Activated CD8-positive, alpha-beta T cell treated with anti-CD3 and anti-CD28 coated beads, Interleukin-2, amount 10 ng/mL, durations not matched to agents 7 days and 5 days (primary cell): ENCODE measurements around the gene ZNF583. TPM values are rescaled to one million over a fixed set of nuclear protein-coding genes. Genes with fewer than 3 reads are reported as not detected.
A peak's percentile ranks its signal among the peaks of the same experiment; 100 is the strongest.

Experiments
- ATAC-seq: fragments of 150-1000 bp; cut with Tn5 transposase; one replicate; pipeline ENCODE4 v1.10.0; 2021; ENCODE audit warnings: moderate library complexity
- CTCF ChIA-PET: fragments of 350-600 bp; sonication (Branson Sonifier 250); formaldehyde crosslinking; loops from one replicate; lab custom pipeline; 2021; ENCODE audit warnings: antibody characterized with exemption; lab: Charles Lee
- POLR2A ChIA-PET: fragments of 350-600 bp; sonication (Branson Sonifier 250); formaldehyde crosslinking; loops from one replicate; lab custom pipeline; 2021; ENCODE audit warnings: antibody characterized with exemption; lab: Charles Lee
- DNase-seq: peaks from one replicate; pipeline ENCODE4 v3.0.0-alpha.2; 2020
- H3K27ac Mint-ChIP-seq: one replicate; pipeline ENCODE4 v1.8.0; 2021; ENCODE audit warnings: mild to moderate bottlenecking, mixed read lengths
- H3K27me3 Mint-ChIP-seq: one replicate; pipeline ENCODE4 v1.8.0; 2021; ENCODE audit warnings: low read depth, mixed read lengths
- H3K36me3 Mint-ChIP-seq: one replicate; pipeline ENCODE4 v1.8.0; 2021; ENCODE audit warnings: low read depth, mixed read lengths
- H3K4me1 Mint-ChIP-seq: one replicate; pipeline ENCODE4 v1.8.0; 2021; ENCODE audit warnings: low read depth, mixed read lengths
- H3K4me3 Mint-ChIP-seq: one replicate; pipeline ENCODE4 v1.8.0; 2021; ENCODE audit warnings: mild to moderate bottlenecking, mixed read lengths
- H3K9me3 Mint-ChIP-seq: one replicate; pipeline ENCODE4 v1.8.0; 2022; ENCODE audit warnings: mixed read lengths; ENCODE audit not compliant: insufficient read depth
- total RNA-seq, 2 experiments: library from RNA; stranded (reverse); gene quantifications; one replicate each; pipeline ENCODE4 v1.2.3, GENCODE V29; 2021

The ZNF583 gene
- total RNA-seq, 2 experiments from 2014 or later = 4.3 to 4.6 TPM

GRCh38 chr19:56393119-56394012, 10.8 kb upstream of the ZNF583 start, which contains the start of gene ZNF582:
Gene ZNF582 (minus strand): TSS chr19:56393534. CDS start chr19:56391752, 1,782 bp downstream.
- CTCF ChIA-PET = interaction anchor here (1.0 to 2.6 kb wide), 5 partner anchors 11 to 112 kb away, joined by 3 to 9 read pairs (median 5); partner anchors contain the start of gene ZNF583
- POLR2A ChIA-PET = interaction anchor here (2.3 kb wide), 1 partner anchor 10 kb away, joined by 10 read pairs; the partner anchor contains the start of gene ZNF583
- H3K4me1 Mint-ChIP-seq = peaks cover 12% of the 10 kb centered on the region
- peak within 1 kb of the TSS; percentile 93 for H3K4me3 Mint-ChIP-seq
- no peaks in the 10 kb centered on the region for H3K27me3 Mint-ChIP-seq
- H3K9me3 Mint-ChIP-seq = peaks cover 46% of the 10 kb centered on the region
- H3K36me3 Mint-ChIP-seq = peaks cover 58% of the 10 kb centered on the region
- peak; percentile 96 for DNase-seq
- peak; percentile 99 for ATAC-seq
- H3K27ac Mint-ChIP-seq = peak within 1 kb of the TSS; percentile 93

GRCh38 chr19:56398809-56399208, 5.3 kb upstream of the ZNF583 start:
- H3K4me3 Mint-ChIP-seq = no peak overlapping the region
- CTCF ChIA-PET = no interaction called here

GRCh38 chr19:56400485-56400884, 3.6 kb upstream of the ZNF583 start:
- ChIA-PET CTCF (no interaction called here), POLR2A (no interaction called here)
- H3K4me3 Mint-ChIP-seq = no peak overlapping the region
- ATAC-seq = no peak
- peaks cover 64% of the 10 kb centered on the region for H3K36me3 Mint-ChIP-seq
- H3K9me3 Mint-ChIP-seq = peaks cover 54% of the 10 kb centered on the region
- no peaks in the 10 kb centered on the region for H3K27me3 Mint-ChIP-seq
- DNase-seq = no peak
- H3K4me1 Mint-ChIP-seq = peaks cover 20% of the 10 kb centered on the region
- no peak overlapping the region for H3K27ac Mint-ChIP-seq

More at GRCh38 chr19:56398809-56399208, 5.3 kb upstream of the ZNF583 start:
- peaks cover 61% of the 10 kb centered on the region for H3K9me3 Mint-ChIP-seq
- ATAC-seq = no peak
- peaks cover 7% of the 10 kb centered on the region for H3K4me1 Mint-ChIP-seq
- no peaks in the 10 kb centered on the region for H3K27me3 Mint-ChIP-seq
- DNase-seq = no peak
- POLR2A ChIA-PET = no interaction called here
- H3K27ac Mint-ChIP-seq = no peak overlapping the region
- peaks cover 54% of the 10 kb centered on the region for H3K36me3 Mint-ChIP-seq

- ATAC-seq (no peak), DNase-seq (no peak)
- H3K27me3 Mint-ChIP-seq = no peaks in the 10 kb centered on the region
- CTCF ChIA-PET = interaction anchor here (1.5 kb wide), 1 partner anchor 10 kb away, joined by 7 read pairs; the partner anchor contains the start of gene ZNF582
- peaks cover 61% of the 10 kb centered on the region for H3K9me3 Mint-ChIP-seq
- H3K4me1 Mint-ChIP-seq = peaks cover 21% of the 10 kb centered on the region
- H3K36me3 Mint-ChIP-seq = peaks cover 67% of the 10 kb centered on the region
- peak overlapping the region; percentile 87 for H3K27ac Mint-ChIP-seq
- H3K4me3 Mint-ChIP-seq = peak overlapping the region; percentile 79
- POLR2A ChIA-PET = interaction anchor here (1.6 kb wide), 1 partner anchor 9 kb away, joined by 10 read pairs; the partner anchor contains the start of gene ZNF582
Measured at GRCh38 chr19:56403261-56403660, 871 bp upstream of the ZNF583 start.

- Mint-ChIP-seq H3K4me1 (peaks cover 21% of the 10 kb centered on the region), H3K4me3 (peak overlapping the region; percentile 79), H3K27ac (peak overlapping the region; percentile 87), H3K27me3 (no peaks in the 10 kb centered on the region), H3K9me3 (peaks cover 62% of the 10 kb centered on the region), H3K36me3 (peaks cover 67% of the 10 kb centered on the region)
- ATAC-seq (no peak), DNase-seq (no peak)
- POLR2A ChIA-PET = no interaction called here
- CTCF ChIA-PET = interaction anchor here (1.5 kb wide), 1 partner anchor 12 kb away, joined by 7 read pairs; the partner anchor contains the start of gene ZNF582
Measured at GRCh38 chr19:56404705-56405056, 549 bp downstream of the ZNF583 start.

GRCh38 chr19:56405062-56405461, 930 bp downstream of the ZNF583 start:
- ChIA-PET POLR2A (no interaction called here), CTCF (no interaction called here)
- Mint-ChIP-seq H3K36me3 (peaks cover 67% of the 10 kb centered on the region), H3K4me1 (peaks cover 21% of the 10 kb centered on the region), H3K27ac (peak overlapping the region; percentile 87), H3K27me3 (no peaks in the 10 kb centered on the region), H3K9me3 (peaks cover 64% of the 10 kb centered on the region), H3K4me3 (peak overlapping the region; percentile 79)
- ATAC-seq (no peak), DNase-seq (no peak)

GRCh38 chr19:56423276-56423984, 19.3 kb downstream of the ZNF583 start:
- Mint-ChIP-seq H3K27ac (no peak overlapping the region), H3K27me3 (no peaks in the 10 kb centered on the region), H3K4me3 (no peak overlapping the region), H3K4me1 (no peaks in the 10 kb centered on the region), H3K9me3 (peaks cover 87% of the 10 kb centered on the region), H3K36me3 (peaks cover 54% of the 10 kb centered on the region)
- CTCF ChIA-PET = no interaction called here
- POLR2A ChIA-PET = no interaction called here
- DNase-seq (no peak), ATAC-seq (no peak)

- POLR2A ChIA-PET = no interaction called here
- CTCF ChIA-PET = no interaction called here
- peaks cover 84% of the 10 kb centered on the region for H3K9me3 Mint-ChIP-seq
- DNase-seq (no peak), ATAC-seq (no peak)
- no peaks in the 10 kb centered on the region for H3K27me3 Mint-ChIP-seq
- no peak overlapping the region for H3K27ac Mint-ChIP-seq
- no peak overlapping the region for H3K4me3 Mint-ChIP-seq
- H3K36me3 Mint-ChIP-seq = peaks cover 50% of the 10 kb centered on the region
- H3K4me1 Mint-ChIP-seq = no peaks in the 10 kb centered on the region
Measured at GRCh38 chr19:56423985-56424353, 19.8 kb downstream of the ZNF583 start.

GRCh38 chr19:56441206-56441792, 37.2 kb downstream of the ZNF583 start:
- no peak for ATAC-seq
- no peaks in the 10 kb centered on the region for H3K4me1 Mint-ChIP-seq

GRCh38 chr19:56474308-56474707, 70.2 kb downstream of the ZNF583 start:
- DNase-seq = no peak
- no peak for ATAC-seq
- Mint-ChIP-seq H3K4me3 (no peak overlapping the region), H3K36me3 (peaks cover 29% of the 10 kb centered on the region), H3K27me3 (peaks cover 7% of the 10 kb centered on the region), H3K27ac (no peak overlapping the region), H3K4me1 (peaks cover 20% of the 10 kb centered on the region), H3K9me3 (peaks cover 50% of the 10 kb centered on the region)
- POLR2A ChIA-PET = no interaction called here
- CTCF ChIA-PET = no interaction called here

More at GRCh38 chr19:56441206-56441792, 37.2 kb downstream of the ZNF583 start:
- CTCF ChIA-PET = no interaction called here
- peaks cover 42% of the 10 kb centered on the region for H3K9me3 Mint-ChIP-seq
- DNase-seq = no peak
- peaks cover 9% of the 10 kb centered on the region for H3K36me3 Mint-ChIP-seq
- POLR2A ChIA-PET = no interaction called here
- no peaks in the 10 kb centered on the region for H3K27me3 Mint-ChIP-seq
- H3K27ac Mint-ChIP-seq = no peak overlapping the region
- no peak overlapping the region for H3K4me3 Mint-ChIP-seq

GRCh38 chr19:56476093-56476492, 72.0 kb downstream of the ZNF583 start:
- Mint-ChIP-seq H3K27me3 (peaks cover 7% of the 10 kb centered on the region), H3K27ac (no peak overlapping the region), H3K4me1 (peaks cover 22% of the 10 kb centered on the region), H3K36me3 (peaks cover 31% of the 10 kb centered on the region), H3K4me3 (no peak overlapping the region), H3K9me3 (peaks cover 57% of the 10 kb centered on the region)
- CTCF ChIA-PET = no interaction called here
- no peak for ATAC-seq
- DNase-seq = no peak
- POLR2A ChIA-PET = no interaction called here
